T-helper 2 cell treated with Interferon-gamma antibody and Interleukin-4, amounts not matched to agents 5 μg/mL and 100 μg/mL, for 36 hours (primary cell): ENCODE measurements around the gene CDR2.
A peak's percentile ranks its signal among the peaks of the same experiment; 100 is the strongest.
"Not testable (repeated sequence)": the region's sequence is repeated elsewhere in the genome, so short reads cannot be mapped to it uniquely, and the experiment has no call there.

Source experiments
- DNase-seq: peaks from one replicate; pipeline ENCODE4 v3.0.0; 2021; ENCODE audit warnings: low spot score
- H3K27ac Mint-ChIP-seq: one replicate; pipeline ENCODE4 v1.8.0; 2021; ENCODE audit warnings: mild to moderate bottlenecking, mixed read lengths
- H3K27me3 Mint-ChIP-seq: one replicate; pipeline ENCODE4 v1.8.0; 2021; ENCODE audit warnings: low read depth, mixed read lengths
- H3K36me3 Mint-ChIP-seq: one replicate; pipeline ENCODE4 v1.8.0; 2021; ENCODE audit warnings: low read depth, mixed read lengths
- H3K4me1 Mint-ChIP-seq: one replicate; pipeline ENCODE4 v1.8.0; 2021; ENCODE audit warnings: low read depth, mixed read lengths
- H3K4me3 Mint-ChIP-seq: one replicate; pipeline ENCODE4 v1.8.0; 2022; ENCODE audit warnings: mild to moderate bottlenecking, moderate library complexity, mixed read lengths
- H3K9me3 Mint-ChIP-seq: one replicate; pipeline ENCODE4 v1.8.0; 2021; ENCODE audit warnings: mixed read lengths

CDR2 gene

GRCh38 chr16:22369221-22369811 lies 5.1 kb downstream of the CDR2 start:
- peak overlapping the region; percentile 39 for H3K4me3 Mint-ChIP-seq
- peaks cover 8% of the 10 kb centered on the region for H3K9me3 Mint-ChIP-seq
- no peak for DNase-seq
- no peaks in the 10 kb centered on the region for H3K27me3 Mint-ChIP-seq
- H3K27ac Mint-ChIP-seq = peak overlapping the region; percentile 8
- H3K4me1 Mint-ChIP-seq = peaks cover 64% of the 10 kb centered on the region
- peaks cover 61% of the 10 kb centered on the region for H3K36me3 Mint-ChIP-seq

GRCh38 chr16:22368200-22368826 lies 6.1 kb downstream of the CDR2 start:
- not testable (repeated sequence) for H3K27me3 Mint-ChIP-seq, DNase-seq, H3K9me3 Mint-ChIP-seq, H3K27ac Mint-ChIP-seq, H3K4me3 Mint-ChIP-seq
- peaks cover 66% of the 10 kb centered on the region for H3K36me3 Mint-ChIP-seq
- H3K4me1 Mint-ChIP-seq = peaks cover 70% of the 10 kb centered on the region

- Mint-ChIP-seq H3K4me1 (peaks cover 59% of the 10 kb centered on the region), H3K27ac (no peak overlapping the region), H3K36me3 (peaks cover 71% of the 10 kb centered on the region), H3K27me3 (no peaks in the 10 kb centered on the region), H3K4me3 (no peak overlapping the region), H3K9me3 (peaks cover 8% of the 10 kb centered on the region)
- DNase-seq = no peak
These were observed 7.5 kb downstream of the CDR2 start for GRCh38 chr16:22366889-22367288.

- Mint-ChIP-seq H3K4me3 (no peak overlapping the region), H3K27me3 (no peaks in the 10 kb centered on the region), H3K36me3 (peaks cover 70% of the 10 kb centered on the region), H3K9me3 (peaks cover 8% of the 10 kb centered on the region), H3K27ac (peak overlapping the region; percentile 73), H3K4me1 (peaks cover 58% of the 10 kb centered on the region)
- DNase-seq = no peak
These were observed 8.0 kb downstream of the CDR2 start for GRCh38 chr16:22366371-22366770.

- Mint-ChIP-seq H3K4me1 (peaks cover 54% of the 10 kb centered on the region), H3K27ac (no peak overlapping the region), H3K36me3 (peaks cover 71% of the 10 kb centered on the region), H3K4me3 (no peak overlapping the region), H3K9me3 (peaks cover 8% of the 10 kb centered on the region), H3K27me3 (no peaks in the 10 kb centered on the region)
- no peak for DNase-seq
These were observed 10.2 kb downstream of the CDR2 start for GRCh38 chr16:22364241-22364640.

GRCh38 chr16:22360963-22361659 lies 13.3 kb downstream of the CDR2 start:
- peaks cover 61% of the 10 kb centered on the region for H3K36me3 Mint-ChIP-seq

GRCh38 chr16:22359679-22360078 lies 14.7 kb downstream of the CDR2 start:
- H3K27me3 Mint-ChIP-seq = no peaks in the 10 kb centered on the region
- DNase-seq = no peak
- no peak overlapping the region for H3K4me3 Mint-ChIP-seq
- peaks cover 49% of the 10 kb centered on the region for H3K4me1 Mint-ChIP-seq
- H3K9me3 Mint-ChIP-seq = no peaks in the 10 kb centered on the region
- peak overlapping the region; percentile 21 for H3K27ac Mint-ChIP-seq
- peaks cover 52% of the 10 kb centered on the region for H3K36me3 Mint-ChIP-seq

More at GRCh38 chr16:22360963-22361659, 13.3 kb downstream of the CDR2 start:
- Mint-ChIP-seq H3K4me3 (no peak overlapping the region), H3K27ac (peak overlapping the region; percentile 71), H3K9me3 (peaks cover 1% of the 10 kb centered on the region), H3K27me3 (no peaks in the 10 kb centered on the region), H3K4me1 (peaks cover 50% of the 10 kb centered on the region)
- no peak for DNase-seq

GRCh38 chr16:22358000-22358399 lies 16.4 kb downstream of the CDR2 start:
- H3K27ac Mint-ChIP-seq = peak overlapping the region; percentile 98
- no peaks in the 10 kb centered on the region for H3K27me3 Mint-ChIP-seq
- no peak for DNase-seq
- peaks cover 59% of the 10 kb centered on the region for H3K4me1 Mint-ChIP-seq
- H3K36me3 Mint-ChIP-seq = peaks cover 43% of the 10 kb centered on the region
- no peaks in the 10 kb centered on the region for H3K9me3 Mint-ChIP-seq
- peak overlapping the region; percentile 79 for H3K4me3 Mint-ChIP-seq

GRCh38 chr16:22357635-22357971 lies 16.8 kb downstream of the CDR2 start:
- Mint-ChIP-seq H3K27me3 (no peaks in the 10 kb centered on the region), H3K27ac (peak overlapping the region; percentile 98), H3K36me3 (peaks cover 42% of the 10 kb centered on the region), H3K9me3 (no peaks in the 10 kb centered on the region), H3K4me3 (peak overlapping the region; percentile 79), H3K4me1 (peaks cover 59% of the 10 kb centered on the region)
- no peak for DNase-seq

GRCh38 chr16:22356930-22357634 lies 17.3 kb downstream of the CDR2 start:
- Mint-ChIP-seq H3K27me3 (no peaks in the 10 kb centered on the region), H3K9me3 (no peaks in the 10 kb centered on the region), H3K36me3 (peaks cover 41% of the 10 kb centered on the region), H3K4me3 (peak overlapping the region; percentile 79), H3K27ac (peak overlapping the region; percentile 98), H3K4me1 (peaks cover 59% of the 10 kb centered on the region)
- no peak for DNase-seq

GRCh38 chr16:22355487-22355908 lies 18.9 kb downstream of the CDR2 start:
- Mint-ChIP-seq H3K4me3 (peak overlapping the region; percentile 24), H3K27ac (peak overlapping the region; percentile 83), H3K36me3 (peaks cover 50% of the 10 kb centered on the region), H3K4me1 (peaks cover 52% of the 10 kb centered on the region), H3K9me3 (no peaks in the 10 kb centered on the region), H3K27me3 (no peaks in the 10 kb centered on the region)
- DNase-seq = no peak

GRCh38 chr16:22353933-22354541 lies 20.4 kb downstream of the CDR2 start:
- Mint-ChIP-seq H3K27ac (peak overlapping the region; percentile 72), H3K4me3 (peak overlapping the region; percentile 17), H3K9me3 (no peaks in the 10 kb centered on the region), H3K36me3 (peaks cover 53% of the 10 kb centered on the region), H3K4me1 (peaks cover 44% of the 10 kb centered on the region), H3K27me3 (no peaks in the 10 kb centered on the region)
- no peak for DNase-seq

- peaks cover 58% of the 10 kb centered on the region for H3K36me3 Mint-ChIP-seq
- peak overlapping the region; percentile 17 for H3K4me3 Mint-ChIP-seq
- no peaks in the 10 kb centered on the region for H3K27me3 Mint-ChIP-seq
- H3K27ac Mint-ChIP-seq = peak overlapping the region; percentile 72
- peak; percentile 44 for DNase-seq
- H3K4me1 Mint-ChIP-seq = peaks cover 39% of the 10 kb centered on the region
- H3K9me3 Mint-ChIP-seq = no peaks in the 10 kb centered on the region
These were observed 21.1 kb downstream of the CDR2 start for GRCh38 chr16:22353191-22353919.
